Activated CD8-positive, alpha-beta T cell treated with anti-CD3 and anti-CD28 coated beads, Interleukin-2, amount 10 ng/mL, durations not matched to agents 7 days and 5 days (primary cell): ENCODE data around the gene TPST1. TPM values are rescaled to one million over a fixed set of nuclear protein-coding genes. Genes with fewer than 3 reads are reported as not detected.
"Not testable (repeated sequence)": the region's sequence is repeated elsewhere in the genome, so short reads cannot be mapped to it uniquely, and the experiment has no call there.

Experiments
- ATAC-seq: fragments of 150-1000 bp; cut with Tn5 transposase; one replicate; pipeline ENCODE4 v1.10.0; 2021; ENCODE audit warnings: moderate library complexity
- CTCF ChIA-PET: fragments of 350-600 bp; sonication (Branson Sonifier 250); formaldehyde crosslinking; loops from one replicate; lab custom pipeline; 2021; ENCODE audit warnings: antibody characterized with exemption; lab: Charles Lee
- POLR2A ChIA-PET: fragments of 350-600 bp; sonication (Branson Sonifier 250); formaldehyde crosslinking; loops from one replicate; lab custom pipeline; 2021; ENCODE audit warnings: antibody characterized with exemption; lab: Charles Lee
- DNase-seq: peaks from one replicate; pipeline ENCODE4 v3.0.0-alpha.2; 2020
- H3K27ac Mint-ChIP-seq: one replicate; pipeline ENCODE4 v1.8.0; 2021; ENCODE audit warnings: mild to moderate bottlenecking, mixed read lengths
- H3K27me3 Mint-ChIP-seq: one replicate; pipeline ENCODE4 v1.8.0; 2021; ENCODE audit warnings: low read depth, mixed read lengths
- H3K36me3 Mint-ChIP-seq: one replicate; pipeline ENCODE4 v1.8.0; 2021; ENCODE audit warnings: low read depth, mixed read lengths
- H3K4me1 Mint-ChIP-seq: one replicate; pipeline ENCODE4 v1.8.0; 2021; ENCODE audit warnings: low read depth, mixed read lengths
- H3K4me3 Mint-ChIP-seq: one replicate; pipeline ENCODE4 v1.8.0; 2021; ENCODE audit warnings: mild to moderate bottlenecking, mixed read lengths
- H3K9me3 Mint-ChIP-seq: one replicate; pipeline ENCODE4 v1.8.0; 2022; ENCODE audit warnings: mixed read lengths; ENCODE audit not compliant: insufficient read depth
- total RNA-seq, 2 experiments: library from RNA; stranded (reverse); gene quantifications; one replicate each; pipeline ENCODE4 v1.2.3, GENCODE V29; 2021

TPST1 gene
- total RNA-seq, 2 experiments from 2014 or later: 1.6 to 1.8 TPM

- POLR2A ChIA-PET, CTCF ChIA-PET: not testable (repeated sequence)
These were observed 30.1 kb upstream of the TPST1 start for GRCh38 chr7:66175006-66175405.

GRCh38 chr7:66176914-66177313 lies 28.2 kb upstream of the TPST1 start:
- Mint-ChIP-seq H3K4me3 (no peak overlapping the region), H3K27me3 (no peaks in the 10 kb centered on the region), H3K27ac (no peak overlapping the region), H3K4me1 (no peaks in the 10 kb centered on the region), H3K36me3 (no peaks in the 10 kb centered on the region), H3K9me3 (no peaks in the 10 kb centered on the region)
- ATAC-seq (no peak), DNase-seq (no peak)
- ChIA-PET POLR2A (no interaction called here), CTCF (no interaction called here)

More at GRCh38 chr7:66175006-66175405, 30.1 kb upstream of the TPST1 start:
- not testable (repeated sequence) for H3K4me1 Mint-ChIP-seq, DNase-seq, H3K27ac Mint-ChIP-seq, H3K4me3 Mint-ChIP-seq, H3K36me3 Mint-ChIP-seq, H3K9me3 Mint-ChIP-seq, ATAC-seq, H3K27me3 Mint-ChIP-seq

- no peak overlapping the region for H3K4me3 Mint-ChIP-seq
- no peaks in the 10 kb centered on the region for H3K36me3 Mint-ChIP-seq
- no peaks in the 10 kb centered on the region for H3K4me1 Mint-ChIP-seq
- ChIA-PET POLR2A (no interaction called here), CTCF (no interaction called here)
- no peak for ATAC-seq
- no peak for DNase-seq
- H3K27me3 Mint-ChIP-seq: no peaks in the 10 kb centered on the region
- no peaks in the 10 kb centered on the region for H3K9me3 Mint-ChIP-seq
- H3K27ac Mint-ChIP-seq: no peak overlapping the region
These were observed 26.9 kb upstream of the TPST1 start for GRCh38 chr7:66178258-66178657.

- Mint-ChIP-seq H3K36me3 (no peaks in the 10 kb centered on the region), H3K9me3 (no peaks in the 10 kb centered on the region), H3K4me3 (no peak overlapping the region), H3K4me1 (no peaks in the 10 kb centered on the region), H3K27ac (no peak overlapping the region), H3K27me3 (no peaks in the 10 kb centered on the region)
- ChIA-PET POLR2A (no interaction called here), CTCF (no interaction called here)
- ATAC-seq (no peak), DNase-seq (no peak)
These were observed 23.8 kb upstream of the TPST1 start for GRCh38 chr7:66181329-66181728.

- DNase-seq (no peak), ATAC-seq (no peak)
- no peaks in the 10 kb centered on the region for H3K4me1 Mint-ChIP-seq
- no peak overlapping the region for H3K4me3 Mint-ChIP-seq
- H3K27ac Mint-ChIP-seq: no peak overlapping the region
- ChIA-PET POLR2A (no interaction called here), CTCF (no interaction called here)
- H3K36me3 Mint-ChIP-seq: no peaks in the 10 kb centered on the region
- no peaks in the 10 kb centered on the region for H3K27me3 Mint-ChIP-seq
- H3K9me3 Mint-ChIP-seq: no peaks in the 10 kb centered on the region
These were observed 23.3 kb upstream of the TPST1 start for GRCh38 chr7:66181845-66182244.

GRCh38 chr7:66182920-66183319 lies 22.2 kb upstream of the TPST1 start:
- DNase-seq (no peak), ATAC-seq (no peak)
- H3K27me3 Mint-ChIP-seq: no peaks in the 10 kb centered on the region
- H3K4me1 Mint-ChIP-seq: no peaks in the 10 kb centered on the region
- H3K4me3 Mint-ChIP-seq: no peak overlapping the region
- no peaks in the 10 kb centered on the region for H3K9me3 Mint-ChIP-seq
- no peak overlapping the region for H3K27ac Mint-ChIP-seq
- no peaks in the 10 kb centered on the region for H3K36me3 Mint-ChIP-seq
- ChIA-PET CTCF (no interaction called here), POLR2A (no interaction called here)

GRCh38 chr7:66183700-66184099 lies 21.4 kb upstream of the TPST1 start:
- H3K4me3 Mint-ChIP-seq: no peak overlapping the region
- CTCF ChIA-PET: no interaction called here
- H3K4me1 Mint-ChIP-seq: no peaks in the 10 kb centered on the region
- H3K27me3 Mint-ChIP-seq: no peaks in the 10 kb centered on the region
- no peaks in the 10 kb centered on the region for H3K36me3 Mint-ChIP-seq
- ATAC-seq: no peak
- H3K9me3 Mint-ChIP-seq: no peaks in the 10 kb centered on the region
- no peak overlapping the region for H3K27ac Mint-ChIP-seq
- POLR2A ChIA-PET: no interaction called here
- no peak for DNase-seq

- ChIA-PET POLR2A (interaction anchor here (0.6 kb wide), 1 partner anchor 11 kb away, joined by 5 read pairs; no protein-coding TSS in a partner anchor), CTCF (no interaction called here)
- H3K36me3 Mint-ChIP-seq: no peaks in the 10 kb centered on the region
- no peak overlapping the region for H3K4me3 Mint-ChIP-seq
- DNase-seq: no peak
- no peaks in the 10 kb centered on the region for H3K27me3 Mint-ChIP-seq
- H3K4me1 Mint-ChIP-seq: no peaks in the 10 kb centered on the region
- ATAC-seq: no peak
- H3K27ac Mint-ChIP-seq: no peak overlapping the region
- H3K9me3 Mint-ChIP-seq: no peaks in the 10 kb centered on the region
These were observed 19.4 kb upstream of the TPST1 start for GRCh38 chr7:66185680-66186187.

- no peak overlapping the region for H3K27ac Mint-ChIP-seq
- POLR2A ChIA-PET: no interaction called here
- no peaks in the 10 kb centered on the region for H3K36me3 Mint-ChIP-seq
- no peaks in the 10 kb centered on the region for H3K9me3 Mint-ChIP-seq
- H3K4me1 Mint-ChIP-seq: no peaks in the 10 kb centered on the region
- H3K27me3 Mint-ChIP-seq: no peaks in the 10 kb centered on the region
- CTCF ChIA-PET: no interaction called here
- no peak overlapping the region for H3K4me3 Mint-ChIP-seq
- DNase-seq (no peak), ATAC-seq (no peak)
These were observed 18.1 kb upstream of the TPST1 start for GRCh38 chr7:66186991-66187390.

- Mint-ChIP-seq H3K9me3 (no peaks in the 10 kb centered on the region), H3K4me3 (no peak overlapping the region), H3K27ac (no peak overlapping the region), H3K36me3 (no peaks in the 10 kb centered on the region), H3K4me1 (no peaks in the 10 kb centered on the region), H3K27me3 (no peaks in the 10 kb centered on the region)
- ATAC-seq: no peak
- ChIA-PET CTCF (no interaction called here), POLR2A (no interaction called here)
- no peak for DNase-seq
These were observed 17.2 kb upstream of the TPST1 start for GRCh38 chr7:66187905-66188304.

- H3K9me3 Mint-ChIP-seq: no peaks in the 10 kb centered on the region
- no peak overlapping the region for H3K4me3 Mint-ChIP-seq
- H3K36me3 Mint-ChIP-seq: no peaks in the 10 kb centered on the region
- ChIA-PET POLR2A (no interaction called here), CTCF (no interaction called here)
- H3K4me1 Mint-ChIP-seq: no peaks in the 10 kb centered on the region
- DNase-seq (no peak), ATAC-seq (no peak)
- H3K27me3 Mint-ChIP-seq: no peaks in the 10 kb centered on the region
- no peak overlapping the region for H3K27ac Mint-ChIP-seq
These were observed 16.5 kb upstream of the TPST1 start for GRCh38 chr7:66188645-66189044.

GRCh38 chr7:66189695-66190503 lies 15.2 kb upstream of the TPST1 start:
- no peaks in the 10 kb centered on the region for H3K9me3 Mint-ChIP-seq
- H3K4me1 Mint-ChIP-seq: no peaks in the 10 kb centered on the region
- POLR2A ChIA-PET: no interaction called here
- ATAC-seq: no peak
- DNase-seq: no peak
- H3K4me3 Mint-ChIP-seq: no peak overlapping the region
- H3K27me3 Mint-ChIP-seq: no peaks in the 10 kb centered on the region
- H3K36me3 Mint-ChIP-seq: no peaks in the 10 kb centered on the region
- H3K27ac Mint-ChIP-seq: no peak overlapping the region
- CTCF ChIA-PET: no interaction called here
